Mesenchymal stem cell (in vitro differentiated cells and primary cell): Measurements from ENCODE around the gene WIPF3.
A peak's percentile ranks its signal among the peaks of the same experiment; 100 is the strongest.

ENCODE experiments used
- DNase-seq: peaks from one replicate; pipeline ENCODE4 v3.0.0-alpha.2; 2013
- H2AFZ ChIP-seq: one replicate; pipeline ENCODE4 v1.6.1; 2013; ENCODE audit warnings: low read depth, mild to moderate bottlenecking, control low read depth, inconsistent platforms, low read length, moderate library complexity
- H2AK5ac ChIP-seq: 2 replicates; pipeline ENCODE4 v1.6.1; 2013; ENCODE audit warnings: low read length, moderate library complexity, mild to moderate bottlenecking, inconsistent platforms; ENCODE audit not compliant: severe bottlenecking
- H2BK120ac ChIP-seq: one replicate; pipeline ENCODE4 v1.6.1; 2013; ENCODE audit warnings: low read depth, mild to moderate bottlenecking, inconsistent platforms, low read length, moderate library complexity
- H2BK12ac ChIP-seq, 2 experiments: one replicate each; pipeline ENCODE4 v1.6.1; 2013; ENCODE audit warnings: inconsistent platforms in 2 of 2, low read length in 2 of 2, mild to moderate bottlenecking in 2 of 2, moderate library complexity in 2 of 2, control low read depth in 1 of 2
- H2BK15ac ChIP-seq: one replicate; pipeline ENCODE4 v1.6.1; 2013; ENCODE audit warnings: mild to moderate bottlenecking, low read depth, inconsistent platforms; ENCODE audit not compliant: poor library complexity, severe bottlenecking
- H2BK5ac ChIP-seq: 2 replicates; pipeline ENCODE4 v1.6.1; 2013; ENCODE audit warnings: low read depth, mild to moderate bottlenecking, low read length, control low read depth, inconsistent platforms; ENCODE audit not compliant: poor library complexity, severe bottlenecking
- H3K14ac ChIP-seq, 2 experiments: one replicate each; pipeline ENCODE4 v1.6.1; 2013; ENCODE audit warnings: inconsistent platforms in 2 of 2, low read length in 2 of 2, control low read depth in 1 of 2, mild to moderate bottlenecking in 1 of 2, moderate library complexity in 1 of 2
- H3K18ac ChIP-seq, 2 experiments: one replicate each; pipeline ENCODE4 v1.6.1; 2013; ENCODE audit warnings: inconsistent platforms in 2 of 2, low read length in 2 of 2, control low read depth in 1 of 2, low read depth in 1 of 2, mild to moderate bottlenecking in 1 of 2
- H3K23ac ChIP-seq, 2 experiments: one replicate each; pipeline ENCODE4 v1.6.1; 2013; ENCODE audit warnings: inconsistent platforms in 2 of 2, low read length in 2 of 2, mild to moderate bottlenecking in 2 of 2, moderate library complexity in 2 of 2, control low read depth in 1 of 2
- H3K27ac ChIP-seq: 2 replicates; pipeline ENCODE4 v1.5.1; 2013; ENCODE audit warnings: mild to moderate bottlenecking, moderate library complexity, low read length, control low read depth, inconsistent platforms; ENCODE audit not compliant: poor library complexity, severe bottlenecking
- H3K27me3 ChIP-seq, 2 experiments: 2 replicates each; pipeline versions ENCODE4 v1.6.1 to v1.7.0; 2013; ENCODE audit warnings: low read length in 2 of 2, mild to moderate bottlenecking in 2 of 2, moderate library complexity in 2 of 2, control low read depth in 1 of 2, inconsistent platforms in 1 of 2; ENCODE audit not compliant: control insufficient read depth in 1 of 2, insufficient read depth in 1 of 2
- H3K36me3 ChIP-seq, 2 experiments: 2 replicates each; pipeline versions ENCODE4 v1.6.1 to v1.7.0; 2013; ENCODE audit warnings: low read length in 2 of 2, control low read depth in 1 of 2, inconsistent platforms in 1 of 2, low read depth in 1 of 2, mild to moderate bottlenecking in 1 of 2; ENCODE audit not compliant: insufficient read depth in 2 of 2, control insufficient read depth in 1 of 2
- H3K4ac ChIP-seq, 2 experiments: one replicate each; pipeline ENCODE4 v1.6.1; 2013; ENCODE audit warnings: inconsistent platforms in 2 of 2, low read length in 2 of 2, mild to moderate bottlenecking in 2 of 2, moderate library complexity in 2 of 2, control low read depth in 1 of 2, low read depth in 1 of 2
- H3K4me1 ChIP-seq: 2 replicates; pipeline ENCODE4 v1.6.1; 2013; ENCODE audit warnings: low read depth, low read length, control low read depth; ENCODE audit not compliant: control insufficient read depth, insufficient read depth
- H3K4me2 ChIP-seq: 2 replicates; pipeline ENCODE4 v1.6.1; 2013; ENCODE audit warnings: low read length, mild to moderate bottlenecking, inconsistent platforms; ENCODE audit not compliant: poor library complexity, severe bottlenecking
- H3K4me3 ChIP-seq, 2 experiments: 2 replicates each; pipeline versions ENCODE4 v1.5.1 to v1.7.0; 2013; ENCODE audit warnings: low read length in 2 of 2, mild to moderate bottlenecking in 2 of 2, control low read depth in 1 of 2, low read depth in 1 of 2; ENCODE audit not compliant: insufficient read depth in 1 of 2
- H3K79me1 ChIP-seq: replicated peaks from 2 replicates; pipeline ENCODE4 v1.6.1; 2013; ENCODE audit warnings: mild to moderate bottlenecking, control low read depth, low read length, inconsistent platforms; ENCODE audit not compliant: poor library complexity, severe bottlenecking
- H3K9ac ChIP-seq: 2 replicates; pipeline ENCODE4 v1.7.0; 2013; ENCODE audit warnings: mild to moderate bottlenecking, low read length, moderate library complexity
- H3K9me3 ChIP-seq: 2 replicates; pipeline ENCODE4 v1.7.0; 2013; ENCODE audit warnings: mild to moderate bottlenecking, low read length; ENCODE audit not compliant: control insufficient read depth
- H4K8ac ChIP-seq: one replicate; pipeline ENCODE4 v1.6.1; 2013; ENCODE audit warnings: inconsistent platforms, mild to moderate bottlenecking, low read length, moderate library complexity
- H4K91ac ChIP-seq: one replicate; pipeline ENCODE4 v1.6.1; 2013; ENCODE audit warnings: mild to moderate bottlenecking, low read length, inconsistent platforms
- WGBS: methylation state at CpG from one replicate; pipeline ENCODE4 v1.1.7; 2013; ENCODE audit warnings: mixed read lengths; 5-methylcytosine and 5-hydroxymethylcytosine counted together

Gene WIPF3

GRCh38 chr7:29839302-29839701 lies 33.0 kb downstream of the WIPF3 start:
- H3K79me1 ChIP-seq: no peaks in the 10 kb centered on the region
- H3K36me3 ChIP-seq: no peaks in the 10 kb centered on the region
- H3K27ac ChIP-seq: no peak overlapping the region
- 76% methylated on average over 6 of the region's 7 CpGs for WGBS
- no peak overlapping the region for H3K23ac ChIP-seq
- H3K4me2 ChIP-seq: no peak overlapping the region
- H3K27me3 ChIP-seq: peaks cover 7 to 18% of the 10 kb centered on the region in 2 experiments
- no peak overlapping the region for H2BK120ac ChIP-seq
- H2AFZ ChIP-seq: no peak overlapping the region
- H4K91ac ChIP-seq: no peak overlapping the region
- no peak overlapping the region for H3K4ac ChIP-seq
- H2BK12ac ChIP-seq: no peak overlapping the region
- H2BK15ac ChIP-seq: no peak overlapping the region
- H3K4me1 ChIP-seq: peaks cover 5% of the 10 kb centered on the region
- no peak overlapping the region for H3K4me3 ChIP-seq
- no peak overlapping the region for H2BK5ac ChIP-seq
- H3K18ac ChIP-seq: no peak overlapping the region
- peak; percentile 5 for DNase-seq
- no peaks in the 10 kb centered on the region for H3K9me3 ChIP-seq
- no peak overlapping the region for H4K8ac ChIP-seq
- H3K14ac ChIP-seq: no peak overlapping the region
- peak overlapping the region; percentile 40 for H3K9ac ChIP-seq
- no peak overlapping the region for H2AK5ac ChIP-seq

GRCh38 chr7:29839921-29840320 lies 33.6 kb downstream of the WIPF3 start:
- Histone ChIP-seq H2AFZ (no peak overlapping the region), H3K36me3 (no peaks in the 10 kb centered on the region), H3K79me1 (no peaks in the 10 kb centered on the region), H3K9me3 (no peaks in the 10 kb centered on the region), H3K14ac (no peak overlapping the region), H4K91ac (no peak overlapping the region), H2BK15ac (no peak overlapping the region), H2BK12ac (no peak overlapping the region), H3K4me2 (no peak overlapping the region), H2AK5ac (no peak overlapping the region), H2BK120ac (no peak overlapping the region), H3K9ac (peak overlapping the region; percentile 40), H2BK5ac (no peak overlapping the region), H3K4me3 (no peak overlapping the region), H3K27ac (no peak overlapping the region), H3K23ac (no peak overlapping the region), H3K18ac (no peak overlapping the region), H4K8ac (no peak overlapping the region), H3K4ac (no peak overlapping the region), H3K4me1 (peaks cover 5% of the 10 kb centered on the region), H3K27me3 (peaks cover 12 to 18% of the 10 kb centered on the region in 2 experiments)
- WGBS: 80% methylated on average over 3 of the region's 3 CpGs
- DNase-seq: no peak

- Histone ChIP-seq H3K27me3 (peaks cover 15 to 24% of the 10 kb centered on the region in 2 experiments), H3K9ac (no peak overlapping the region), H3K27ac (no peak overlapping the region), H2BK15ac (no peak overlapping the region), H3K9me3 (no peaks in the 10 kb centered on the region), H2BK5ac (no peak overlapping the region), H3K4me1 (peaks cover 5% of the 10 kb centered on the region), H3K79me1 (no peaks in the 10 kb centered on the region), H3K14ac (no peak overlapping the region), H3K23ac (no peak overlapping the region), H3K4ac (no peak overlapping the region), H4K8ac (no peak overlapping the region), H4K91ac (no peak overlapping the region), H2AFZ (no peak overlapping the region), H2BK12ac (no peak overlapping the region), H3K36me3 (no peaks in the 10 kb centered on the region), H3K4me3 (no peak overlapping the region), H2AK5ac (no peak overlapping the region), H3K18ac (no peak overlapping the region), H3K4me2 (no peak overlapping the region), H2BK120ac (no peak overlapping the region)
- WGBS: 66% methylated on average over 6 of the region's 6 CpGs
- no peak for DNase-seq
Measured at GRCh38 chr7:29840701-29841100, 34.4 kb downstream of the WIPF3 start.

GRCh38 chr7:29841926-29842701 lies 35.8 kb downstream of the WIPF3 start:
- WGBS: 91% methylated on average over 11 of the region's 11 CpGs
- Histone ChIP-seq H3K27ac (no peak overlapping the region), H2AK5ac (no peak overlapping the region), H2BK15ac (no peak overlapping the region), H3K14ac (no peak overlapping the region), H3K4me3 (no peak overlapping the region), H3K79me1 (no peaks in the 10 kb centered on the region), H2BK120ac (no peak overlapping the region), H3K23ac (no peak overlapping the region), H4K91ac (no peak overlapping the region), H3K9me3 (no peaks in the 10 kb centered on the region), H3K9ac (no peak overlapping the region), H2BK5ac (no peak overlapping the region), H2AFZ (no peak overlapping the region), H3K27me3 (peaks cover 16 to 23% of the 10 kb centered on the region in 2 experiments), H3K36me3 (no peaks in the 10 kb centered on the region), H2BK12ac (no peak overlapping the region), H3K4me1 (peaks cover 5% of the 10 kb centered on the region), H4K8ac (no peak overlapping the region), H3K18ac (no peak overlapping the region), H3K4me2 (no peak overlapping the region), H3K4ac (no peak overlapping the region)
- DNase-seq: no peak
